Loucy (cell line): ENCODE results near the gene ZCCHC10.

Experiments
- EZH2phosphoT487 ChIP-seq: fragments of 200-600 bp; IDR thresholded peaks from 2 replicates; pipeline ENCODE4 v1.6.1; 2018; ENCODE audit warnings: antibody characterized with exemption, mild to moderate bottlenecking, moderate library complexity, borderline replicate concordance
- TF ChIP-seq, protein P1 (sequence below): fragments of 200-600 bp; sonication (generic); conservative IDR thresholded peaks from 2 replicates; pipeline ENCODE4 v1.5.1; 2014; ENCODE audit warnings: mild to moderate bottlenecking, antibody characterized with exemption, low read length

- TF ChIP-seq, protein P1, sequence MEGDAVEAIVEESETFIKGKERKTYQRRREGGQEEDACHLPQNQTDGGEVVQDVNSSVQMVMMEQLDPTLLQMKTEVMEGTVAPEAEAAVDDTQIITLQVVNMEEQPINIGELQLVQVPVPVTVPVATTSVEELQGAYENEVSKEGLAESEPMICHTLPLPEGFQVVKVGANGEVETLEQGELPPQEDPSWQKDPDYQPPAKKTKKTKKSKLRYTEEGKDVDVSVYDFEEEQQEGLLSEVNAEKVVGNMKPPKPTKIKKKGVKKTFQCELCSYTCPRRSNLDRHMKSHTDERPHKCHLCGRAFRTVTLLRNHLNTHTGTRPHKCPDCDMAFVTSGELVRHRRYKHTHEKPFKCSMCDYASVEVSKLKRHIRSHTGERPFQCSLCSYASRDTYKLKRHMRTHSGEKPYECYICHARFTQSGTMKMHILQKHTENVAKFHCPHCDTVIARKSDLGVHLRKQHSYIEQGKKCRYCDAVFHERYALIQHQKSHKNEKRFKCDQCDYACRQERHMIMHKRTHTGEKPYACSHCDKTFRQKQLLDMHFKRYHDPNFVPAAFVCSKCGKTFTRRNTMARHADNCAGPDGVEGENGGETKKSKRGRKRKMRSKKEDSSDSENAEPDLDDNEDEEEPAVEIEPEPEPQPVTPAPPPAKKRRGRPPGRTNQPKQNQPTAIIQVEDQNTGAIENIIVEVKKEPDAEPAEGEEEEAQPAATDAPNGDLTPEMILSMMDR: no peak
- TF ChIP-seq EZH2phosphoT487: no peak
Observed at GRCh38 chr5:132999246-132999645, 27.1 kb downstream of the ZCCHC10 start.
